T-helper 17 cell (primary cell): ENCODE results near the gene PCBP3. TPM values are rescaled to one million over a fixed set of nuclear protein-coding genes. Genes with fewer than 3 reads are reported as not detected.
A peak's percentile ranks its signal among the peaks of the same experiment; 100 is the strongest.

Source experiments
- ATAC-seq: fragments of 150-1000 bp; cut with Tn5 transposase; 2 replicates; pipeline ENCODE4 v1.10.0; 2021; ENCODE audit warnings: mild to moderate bottlenecking, moderate library complexity
- DNase-seq, 3 donors: peaks; one replicate each; pipeline versions ENCODE4 v3.0.0 to v3.0.0-alpha.2; 2020 to 2021
- H3K9me3 ChIP-seq: one replicate; pipeline ENCODE4 v1.7.0; 2013; ENCODE audit warnings: low read length, mild to moderate bottlenecking; ENCODE audit not compliant: control insufficient read depth, poor library complexity, severe bottlenecking
- H3K27ac Mint-ChIP-seq: one replicate; pipeline ENCODE4 v1.8.0; 2022; ENCODE audit warnings: mild to moderate bottlenecking, moderate library complexity, mixed read lengths
- H3K27me3 Mint-ChIP-seq: one replicate; pipeline ENCODE4 v1.8.0; 2022; ENCODE audit warnings: mixed read lengths
- H3K36me3 Mint-ChIP-seq: one replicate; pipeline ENCODE4 v1.8.0; 2022; ENCODE audit warnings: low read depth, mixed read lengths
- H3K4me1 Mint-ChIP-seq: one replicate; pipeline ENCODE4 v1.8.0; 2022; ENCODE audit warnings: mild to moderate bottlenecking, mixed read lengths
- H3K4me3 Mint-ChIP-seq: one replicate; pipeline ENCODE4 v1.8.0; 2022; ENCODE audit warnings: mild to moderate bottlenecking, moderate library complexity, mixed read lengths
- total RNA-seq, 4 donors: library from RNA in 2 of 4; stranded (reverse) in 2 of 4; gene quantifications; one replicate each; pipeline ENCODE4 v1.2.3 and lab custom pipeline; 2022 to 2026

The PCBP3 gene
- total RNA-seq, 2 donors from 2014 or later: 0.91 to 4.2 TPM

GRCh38 chr21:45911806-45912325 is 268.3 kb downstream of the PCBP3 start:
- Mint-ChIP-seq H3K27me3 (no peaks in the 10 kb centered on the region), H3K4me3 (no peak overlapping the region), H3K36me3 (no peaks in the 10 kb centered on the region), H3K4me1 (peaks cover 20% of the 10 kb centered on the region), H3K27ac (no peak overlapping the region)
- DNase-seq (no peak), ATAC-seq (no peak)
- H3K9me3 ChIP-seq: no peaks in the 10 kb centered on the region

DNA sequence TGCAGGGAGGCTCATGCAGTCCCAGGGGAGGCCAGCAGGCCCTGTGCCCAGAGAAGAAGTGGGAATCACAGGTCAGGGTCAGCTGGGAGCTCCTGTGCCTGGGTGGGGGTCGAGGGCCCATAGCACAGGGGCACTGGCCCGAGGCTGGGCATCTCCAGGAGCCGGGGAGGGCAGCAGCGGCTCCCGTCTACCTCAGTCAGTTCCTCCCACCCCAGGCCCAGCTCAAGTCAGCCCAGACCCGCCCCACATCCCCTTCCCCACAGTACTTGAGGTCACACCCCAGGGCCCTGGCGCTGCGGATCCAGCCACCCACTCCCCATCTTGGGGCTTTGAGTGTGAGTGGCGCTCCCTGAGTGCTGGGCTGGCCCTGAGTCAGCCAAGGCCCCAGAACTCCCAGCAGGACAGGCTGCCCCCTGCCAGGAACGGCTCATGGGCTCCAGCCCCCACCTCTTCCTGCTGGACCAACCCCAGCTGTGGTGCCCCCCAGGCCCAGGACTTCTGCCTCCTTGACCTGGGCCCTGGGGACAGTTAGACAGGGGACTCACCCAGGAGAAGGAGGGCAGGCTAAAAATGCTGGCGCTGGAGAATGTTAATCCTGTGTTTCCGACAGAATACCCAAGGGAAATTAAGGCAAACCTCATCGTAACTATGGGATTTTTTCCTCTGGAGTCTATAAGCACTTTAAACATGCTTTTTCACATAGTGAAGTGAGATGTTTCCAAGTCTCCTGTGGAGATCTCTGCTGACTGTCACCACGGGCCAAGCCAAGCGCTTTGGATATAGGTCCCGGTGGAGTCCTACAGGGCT is 269.3 kb downstream of the PCBP3 start:
- Mint-ChIP-seq H3K27me3 (no peaks in the 10 kb centered on the region), H3K27ac (no peak overlapping the region), H3K4me3 (no peak overlapping the region), H3K4me1 (peaks cover 20% of the 10 kb centered on the region), H3K36me3 (no peaks in the 10 kb centered on the region)
- no peak for DNase-seq
- no peak for ATAC-seq
- H3K9me3 ChIP-seq: no peaks in the 10 kb centered on the region

GRCh38 chr21:45913418-45913765 is 269.9 kb downstream of the PCBP3 start:
- Mint-ChIP-seq H3K4me1 (peaks cover 20% of the 10 kb centered on the region), H3K27me3 (no peaks in the 10 kb centered on the region), H3K36me3 (no peaks in the 10 kb centered on the region), H3K4me3 (no peak overlapping the region), H3K27ac (no peak overlapping the region)
- ATAC-seq (no peak), DNase-seq (no peak)
- no peaks in the 10 kb centered on the region for H3K9me3 ChIP-seq

GRCh38 chr21:45913886-45914285 is 270.4 kb downstream of the PCBP3 start:
- Mint-ChIP-seq H3K27ac (no peak overlapping the region), H3K36me3 (no peaks in the 10 kb centered on the region), H3K4me1 (peaks cover 20% of the 10 kb centered on the region), H3K4me3 (no peak overlapping the region), H3K27me3 (no peaks in the 10 kb centered on the region)
- no peaks in the 10 kb centered on the region for H3K9me3 ChIP-seq
- no peak for ATAC-seq
- no peak for DNase-seq

- Mint-ChIP-seq H3K4me3 (no peak overlapping the region), H3K36me3 (no peaks in the 10 kb centered on the region), H3K27me3 (peaks cover under 1% of the 10 kb centered on the region), H3K27ac (no peak overlapping the region), H3K4me1 (peaks cover 16% of the 10 kb centered on the region)
- ATAC-seq (no peak), DNase-seq (no peak)
- no peaks in the 10 kb centered on the region for H3K9me3 ChIP-seq
Measured at GRCh38 chr21:45914321-45914845, 270.9 kb downstream of the PCBP3 start.

DNA sequence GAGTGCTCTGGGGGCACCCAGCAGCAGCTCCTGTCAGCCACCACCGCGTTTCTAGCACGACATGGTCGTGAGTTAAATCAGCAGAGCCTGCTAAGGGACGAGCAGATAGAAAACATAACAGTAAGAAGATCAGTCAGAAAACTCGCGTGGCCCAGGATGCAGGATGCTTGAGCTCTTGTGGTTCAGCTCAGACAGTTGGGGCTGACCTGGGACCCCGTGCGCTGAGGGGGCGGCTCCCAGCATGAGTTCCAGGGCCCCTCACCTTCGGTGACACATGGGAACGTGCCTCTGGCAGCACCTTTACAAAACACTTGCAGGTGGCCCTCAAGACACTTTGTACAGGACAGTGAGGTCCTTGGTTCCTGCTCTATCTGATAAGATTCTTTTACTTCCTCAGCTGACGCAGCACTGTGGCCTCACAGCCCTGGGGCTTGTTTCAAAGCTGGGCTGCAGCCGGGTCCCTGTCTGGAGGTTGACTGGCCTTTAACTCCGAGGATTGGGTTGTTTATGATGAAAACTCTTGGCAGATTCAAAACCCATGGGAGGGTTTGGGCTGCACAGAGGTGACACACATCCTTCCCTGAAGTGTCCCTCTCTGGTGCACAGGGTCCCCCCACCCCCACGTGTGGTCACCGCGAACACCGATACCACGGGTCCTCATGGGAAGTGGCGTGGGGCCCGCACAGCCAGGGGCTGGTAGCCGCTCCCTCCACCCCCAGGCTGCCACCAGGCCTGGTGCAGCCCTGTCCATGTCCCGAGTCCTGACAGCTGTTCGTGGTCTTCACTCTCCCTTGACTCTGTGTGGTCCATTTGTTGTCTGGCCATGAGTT is 272.7 kb downstream of the PCBP3 start:
- H3K36me3 Mint-ChIP-seq: no peaks in the 10 kb centered on the region
- DNase-seq: no peak
- no peak for ATAC-seq
- peaks cover 5% of the 10 kb centered on the region for H3K27me3 Mint-ChIP-seq
- H3K4me1 Mint-ChIP-seq: peaks cover 16% of the 10 kb centered on the region
- no peaks in the 10 kb centered on the region for H3K9me3 ChIP-seq
- H3K4me3 Mint-ChIP-seq: no peak overlapping the region
- H3K27ac Mint-ChIP-seq: peak overlapping the region; percentile 34

- Mint-ChIP-seq H3K36me3 (no peaks in the 10 kb centered on the region), H3K4me3 (no peak overlapping the region), H3K27me3 (peaks cover 5% of the 10 kb centered on the region), H3K27ac (no peak overlapping the region), H3K4me1 (peaks cover 16% of the 10 kb centered on the region)
- H3K9me3 ChIP-seq: no peaks in the 10 kb centered on the region
- DNase-seq (no peak), ATAC-seq (no peak)
Measured at GRCh38 chr21:45917241-45917640, 273.7 kb downstream of the PCBP3 start.

- DNase-seq (no peak), ATAC-seq (no peak)
- Mint-ChIP-seq H3K4me3 (no peak overlapping the region), H3K36me3 (no peaks in the 10 kb centered on the region), H3K4me1 (peaks cover 18% of the 10 kb centered on the region), H3K27ac (no peak overlapping the region), H3K27me3 (peaks cover 5% of the 10 kb centered on the region)
- H3K9me3 ChIP-seq: no peaks in the 10 kb centered on the region
Measured at GRCh38 chr21:45918011-45918410, 274.5 kb downstream of the PCBP3 start.

- no peak overlapping the region for H3K4me3 Mint-ChIP-seq
- no peak for DNase-seq
- no peak overlapping the region for H3K27ac Mint-ChIP-seq
- no peaks in the 10 kb centered on the region for H3K36me3 Mint-ChIP-seq
- H3K4me1 Mint-ChIP-seq: peaks cover 23% of the 10 kb centered on the region
- H3K27me3 Mint-ChIP-seq: peaks cover 5% of the 10 kb centered on the region
- H3K9me3 ChIP-seq: no peaks in the 10 kb centered on the region
- ATAC-seq: no peak
Measured at GRCh38 chr21:45918835-45919447, 275.4 kb downstream of the PCBP3 start.

DNA sequence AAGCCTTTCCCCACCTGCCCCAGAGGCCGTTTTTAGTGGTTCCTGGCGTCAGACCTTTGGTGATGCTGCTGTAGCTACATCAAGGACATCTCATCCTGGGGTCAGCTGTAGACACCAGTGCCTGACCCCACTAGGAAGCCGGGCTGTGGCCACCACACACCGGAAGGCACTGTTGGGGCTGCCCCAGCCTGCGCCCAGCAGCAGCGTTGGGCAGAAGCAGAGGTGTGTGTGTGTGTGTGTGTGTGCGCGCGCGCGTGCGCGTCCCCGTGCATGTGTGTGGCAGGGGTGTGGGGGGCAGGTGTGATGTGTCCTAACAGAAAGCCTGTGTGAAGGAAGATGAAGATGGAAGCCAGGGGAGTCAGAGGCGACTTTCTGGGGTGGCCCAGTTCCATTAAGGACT is 276.1 kb downstream of the PCBP3 start:
- no peak for DNase-seq
- Mint-ChIP-seq H3K27me3 (peaks cover 5% of the 10 kb centered on the region), H3K4me1 (peaks cover 23% of the 10 kb centered on the region), H3K4me3 (no peak overlapping the region), H3K27ac (no peak overlapping the region), H3K36me3 (no peaks in the 10 kb centered on the region)
- no peak for ATAC-seq
- H3K9me3 ChIP-seq: no peaks in the 10 kb centered on the region

- ATAC-seq (no peak), DNase-seq (no peak)
- no peak overlapping the region for H3K4me3 Mint-ChIP-seq
- peaks cover 12% of the 10 kb centered on the region for H3K4me1 Mint-ChIP-seq
- H3K36me3 Mint-ChIP-seq: no peaks in the 10 kb centered on the region
- H3K27me3 Mint-ChIP-seq: peaks cover 5% of the 10 kb centered on the region
- H3K27ac Mint-ChIP-seq: no peak overlapping the region
- no peaks in the 10 kb centered on the region for H3K9me3 ChIP-seq
Measured at GRCh38 chr21:45920824-45921600, 277.5 kb downstream of the PCBP3 start.

GRCh38 chr21:45921917-45922316 is 278.4 kb downstream of the PCBP3 start:
- no peak for ATAC-seq
- DNase-seq: no peak

More at GRCh38 chr21:45921917-45922316, 278.4 kb downstream of the PCBP3 start:
- no peak overlapping the region for H3K4me3 Mint-ChIP-seq
- no peaks in the 10 kb centered on the region for H3K9me3 ChIP-seq
- H3K4me1 Mint-ChIP-seq: peaks cover 12% of the 10 kb centered on the region
- H3K27ac Mint-ChIP-seq: no peak overlapping the region
- H3K27me3 Mint-ChIP-seq: peaks cover 5% of the 10 kb centered on the region
- no peaks in the 10 kb centered on the region for H3K36me3 Mint-ChIP-seq
